Stimulated activated CD4-positive, alpha-beta T cell treated with anti-CD3 and anti-CD28 coated beads, Interleukin-15, amount 100 ng/mL, for 24 hours (primary cell): ENCODE data around the gene ADCY7.

Experiments used
- DNase-seq: peaks from one replicate; pipeline ENCODE4 v3.0.0-alpha.2; 2020

ADCY7 gene

GRCh38 chr16:50269061-50269705 lies 2.8 kb downstream of the ADCY7 start:
- no peak for DNase-seq

DNA sequence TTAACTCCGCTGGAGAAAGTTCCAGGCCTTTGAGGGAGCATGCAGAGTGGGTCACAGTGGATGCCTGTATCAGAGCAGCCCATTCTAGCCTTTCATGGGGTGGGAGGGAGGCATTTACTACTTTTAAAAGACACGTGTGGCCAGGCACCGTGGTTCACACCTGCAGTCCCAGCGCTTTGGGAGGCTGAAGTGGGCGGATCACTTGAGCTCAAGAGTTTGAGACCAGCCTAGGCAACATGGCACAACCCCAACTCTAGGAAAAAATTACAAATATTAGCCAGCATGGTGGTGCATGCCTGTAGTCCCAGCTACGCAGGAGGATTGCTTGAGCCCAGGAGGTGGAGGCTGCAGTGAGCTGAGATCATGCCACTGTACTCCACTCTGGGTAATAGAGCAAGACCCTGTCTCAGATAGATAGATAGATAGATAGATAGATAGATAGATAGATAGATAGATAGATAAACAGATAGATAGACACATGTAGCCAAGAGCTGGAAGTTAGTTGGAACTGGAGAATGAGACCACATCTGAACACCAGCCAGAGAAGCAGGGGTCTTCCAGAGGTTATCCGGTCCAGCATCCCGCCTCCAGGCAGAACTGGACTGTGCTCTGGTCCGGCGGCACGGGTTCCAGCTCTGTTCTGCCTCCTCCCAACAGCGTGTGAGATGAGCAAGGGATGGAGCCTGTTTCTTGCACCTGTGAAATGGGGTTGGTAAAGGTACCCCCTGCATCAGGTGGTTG lies 3.6 kb downstream of the ADCY7 start:
- DNase-seq: no peak

- DNase-seq: no peak
These were observed 4.3 kb downstream of the ADCY7 start for GRCh38 chr16:50270510-50271147.

DNA sequence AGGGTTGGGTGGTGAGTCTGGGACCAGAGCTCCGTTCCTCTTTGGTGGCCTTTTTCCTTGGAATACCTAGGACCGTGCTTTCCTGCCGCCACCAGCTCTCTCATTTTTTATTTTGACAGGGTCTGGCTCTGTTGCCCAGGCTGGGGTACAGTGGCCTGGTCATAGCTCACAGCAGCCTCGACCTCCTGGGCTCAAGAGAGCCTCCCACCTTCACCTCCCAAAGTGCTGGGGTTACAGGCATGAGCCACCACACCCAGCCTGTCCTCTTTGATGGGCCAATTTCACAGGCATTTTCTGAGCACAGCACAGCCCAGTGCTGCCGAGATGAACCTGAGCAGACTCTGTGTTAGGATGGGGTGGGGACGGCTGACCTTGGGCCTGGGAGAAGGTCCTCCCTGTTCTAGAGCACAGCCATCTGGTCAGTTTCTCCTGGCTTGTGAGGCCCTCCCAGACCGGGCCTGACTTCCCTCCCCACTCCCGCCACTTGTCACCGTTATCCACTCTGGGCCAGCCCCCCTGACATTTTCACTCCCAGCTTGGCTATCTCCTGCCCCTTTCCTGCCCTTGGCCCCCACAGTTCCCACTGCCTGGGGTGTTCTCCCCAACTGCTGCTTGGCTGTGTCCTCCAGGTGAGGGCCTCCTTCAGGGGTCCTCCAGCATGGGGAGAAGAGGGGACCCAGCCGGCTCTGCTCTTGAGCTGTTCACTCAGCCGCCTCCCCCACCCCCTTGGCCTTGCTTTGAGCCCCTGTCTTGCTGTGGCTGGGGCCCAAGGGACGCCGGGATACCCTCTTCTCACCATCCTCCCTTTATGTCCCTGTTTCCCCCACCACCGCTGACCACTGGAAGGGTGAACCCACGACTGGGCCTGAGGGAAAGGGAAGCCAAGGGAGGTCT lies 5.0 kb downstream of the ADCY7 start:
- no peak for DNase-seq

GRCh38 chr16:50272111-50272571 lies 5.8 kb downstream of the ADCY7 start:
- DNase-seq: no peak

GRCh38 chr16:50272687-50273381 lies 6.5 kb downstream of the ADCY7 start:
- no peak for DNase-seq

GRCh38 chr16:50273382-50273690 lies 7.0 kb downstream of the ADCY7 start:
- no peak for DNase-seq

- peak; percentile 69 for DNase-seq
These were observed 7.6 kb downstream of the ADCY7 start for GRCh38 chr16:50273888-50274325.

GRCh38 chr16:50274326-50275097 lies 8.2 kb downstream of the ADCY7 start:
- peak; percentile 63 for DNase-seq

- DNase-seq: no peak
These were observed 8.7 kb downstream of the ADCY7 start for GRCh38 chr16:50275098-50275415.

DNA sequence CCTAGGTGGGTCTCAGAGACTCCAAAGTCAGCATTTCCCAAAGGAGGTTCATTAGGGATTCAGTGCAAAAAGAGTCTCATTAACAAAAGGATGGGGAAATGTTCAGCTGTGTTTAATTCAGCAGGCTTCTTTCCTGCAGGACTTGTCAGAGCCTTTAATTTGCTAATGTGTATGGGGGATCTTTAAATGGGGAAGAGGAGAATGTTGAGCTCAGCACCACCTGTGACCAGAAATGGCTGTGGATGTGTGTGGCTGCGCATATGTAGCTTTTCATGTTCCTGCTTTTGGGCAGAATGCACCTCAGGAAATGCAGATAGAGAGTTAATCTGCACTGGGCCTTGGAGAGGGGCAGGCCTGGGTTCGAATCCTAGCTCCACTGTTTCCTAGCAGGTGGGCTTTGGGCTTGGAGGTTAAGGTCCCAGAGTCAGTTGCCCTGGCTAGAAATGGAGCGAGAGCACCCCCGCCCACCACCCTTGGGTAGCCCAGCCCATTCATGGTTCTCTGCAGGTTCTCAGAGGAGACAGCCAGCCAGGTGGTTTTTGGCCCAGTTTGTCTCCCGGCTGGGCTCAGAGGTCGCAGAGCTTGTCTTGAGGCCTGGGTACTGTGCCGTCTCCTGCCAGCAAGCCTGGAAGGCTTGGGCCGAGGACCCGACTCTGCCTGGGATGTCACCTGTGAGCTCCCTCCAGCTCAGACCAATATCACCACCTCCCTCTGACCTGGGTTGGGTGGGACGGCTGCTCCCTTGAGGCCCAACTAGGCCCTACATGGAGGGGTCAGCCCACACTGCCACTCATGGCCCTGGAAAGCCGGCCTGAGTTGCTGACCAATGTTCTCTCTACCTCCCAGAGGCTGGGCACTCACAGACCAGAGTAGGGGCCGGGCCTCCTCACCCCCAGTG lies 9.3 kb downstream of the ADCY7 start:
- no peak for DNase-seq

- no peak for DNase-seq
These were observed 9.9 kb downstream of the ADCY7 start for GRCh38 chr16:50276326-50276640.

- peak; percentile 33 for DNase-seq
These were observed 10.6 kb downstream of the ADCY7 start for GRCh38 chr16:50276801-50277555.

- DNase-seq: no peak
These were observed 11.9 kb downstream of the ADCY7 start for GRCh38 chr16:50278251-50278650.

DNA sequence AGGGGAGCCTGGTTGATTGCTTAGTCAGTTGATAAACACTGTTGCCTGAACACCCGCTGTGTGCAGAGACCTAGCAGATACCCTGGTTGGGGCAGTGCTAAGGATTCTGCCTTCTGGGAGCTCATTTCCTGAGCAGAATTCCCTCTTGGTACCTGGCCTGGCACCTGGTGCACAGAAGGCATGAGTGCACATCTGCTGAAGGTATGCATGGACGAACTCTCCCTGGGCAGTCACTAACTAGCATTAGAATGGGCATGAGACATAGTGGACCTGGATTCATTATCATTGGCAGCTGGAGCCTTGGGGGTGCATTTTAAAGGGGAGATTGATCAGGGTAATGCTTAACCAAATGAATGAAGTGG lies 13.1 kb downstream of the ADCY7 start:
- DNase-seq: no peak

DNA sequence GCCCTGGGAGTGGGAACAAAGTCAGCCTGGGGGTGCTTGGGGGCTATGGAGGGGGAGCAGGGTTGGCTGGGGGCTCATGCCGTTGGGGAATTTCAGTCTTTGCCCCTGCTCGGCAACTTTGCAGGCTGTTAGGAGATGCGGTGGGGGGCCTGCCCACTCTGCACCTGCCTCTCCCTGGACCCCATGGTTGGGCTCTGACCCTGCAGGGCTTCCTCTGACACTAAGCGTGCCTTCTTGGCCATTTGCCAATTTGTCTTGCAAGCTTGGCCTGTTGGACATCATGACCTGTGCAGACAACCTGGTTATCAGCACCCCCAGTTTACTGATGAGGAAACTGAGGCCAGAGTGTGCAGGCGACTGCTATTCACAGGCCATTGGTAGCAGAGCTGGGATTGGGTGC lies 14.6 kb downstream of the ADCY7 start:
- DNase-seq: no peak

GRCh38 chr16:50281391-50282009 lies 15.1 kb downstream of the ADCY7 start:
- DNase-seq: no peak

DNA sequence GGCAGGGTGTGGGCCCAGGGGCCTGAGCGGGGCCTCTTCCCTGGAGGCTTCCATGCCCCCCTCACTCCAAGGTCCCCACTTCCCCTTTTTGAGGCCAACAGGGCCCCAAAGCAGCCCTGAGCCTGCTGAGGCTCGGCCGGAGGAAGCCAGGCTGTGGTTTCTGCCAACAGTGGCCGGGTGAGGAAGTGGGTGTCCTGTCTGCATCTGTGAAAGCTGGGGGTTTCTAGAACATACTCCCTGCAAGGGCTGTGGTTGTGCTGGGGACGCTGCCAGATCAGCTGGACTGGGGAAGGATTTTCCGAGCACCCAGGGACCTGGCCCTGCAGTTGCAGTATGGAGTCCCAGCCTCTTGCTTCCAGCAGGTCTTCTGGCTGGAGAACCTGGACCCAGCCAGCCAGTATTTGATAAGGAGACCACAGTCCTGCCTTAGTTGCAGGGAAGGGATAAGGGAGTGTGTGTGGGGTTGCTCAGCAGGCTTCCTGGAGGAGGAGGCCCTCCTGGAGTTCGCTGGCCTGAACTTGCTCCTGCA lies 15.7 kb downstream of the ADCY7 start:
- peak; percentile 57 for DNase-seq

DNA sequence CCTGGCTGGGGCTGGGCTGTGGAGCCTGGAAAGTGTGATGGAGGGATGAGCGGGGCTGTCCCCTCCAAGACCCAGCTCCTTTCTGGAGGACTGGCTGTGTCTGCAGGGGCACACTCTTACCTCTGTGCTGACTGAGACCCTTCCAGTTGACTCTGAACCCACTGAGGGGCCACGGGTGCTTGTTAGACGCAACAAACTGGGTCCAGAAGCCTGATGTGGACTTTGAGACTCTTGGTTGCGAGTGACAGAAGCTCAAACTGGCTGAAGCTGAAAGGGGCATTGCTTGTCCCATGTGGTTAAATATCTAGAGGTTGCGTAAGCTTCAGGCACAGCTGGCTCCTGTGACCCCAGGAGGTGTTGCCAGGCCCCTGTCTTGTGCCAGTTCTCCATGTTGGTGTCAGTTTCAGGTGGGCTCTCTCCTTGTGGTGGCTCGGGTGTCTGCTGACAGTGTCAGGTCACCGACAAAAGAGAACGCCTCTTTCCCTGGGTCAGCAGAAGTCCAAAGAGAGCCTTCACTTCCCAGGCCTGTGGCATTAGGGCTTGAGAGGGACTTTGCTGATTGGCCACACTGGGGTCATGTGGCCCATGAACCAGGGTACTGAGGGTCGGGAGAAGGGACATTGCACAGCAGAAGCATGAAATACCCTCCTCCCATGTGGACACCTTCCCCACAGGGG lies 16.7 kb downstream of the ADCY7 start:
- DNase-seq: no peak
